Panc1 (cell line): ENCODE data around the gene TMEM208. TPM values are rescaled to one million over a fixed set of nuclear protein-coding genes. Genes with fewer than 3 reads are reported as not detected.

Source experiments
- ATAC-seq: fragments of 200-7000 bp; cut with Tn5 transposase; 2 replicates; pipeline ENCODE4 v1.9.1; 2020; ENCODE audit warnings: mild to moderate bottlenecking, moderate library complexity
- BruUV-seq: library from RNA; stranded (reverse); fragments of 400-500 nt; replicated peaks from 2 replicates; lab custom pipeline; 2021; lab: Mats Ljungman, UMichigan
- CTCF ChIA-PET: fragments of 300-600 bp; sonication (Branson Sonifier 250); formaldehyde crosslinking; loops from one replicate; lab custom pipeline; 2022; ENCODE audit warnings: antibody characterized with exemption; lab: Charles Lee
- POLR2A ChIA-PET: fragments of 300-600 bp; sonication (Branson Sonifier 250); formaldehyde crosslinking; loops from one replicate; lab custom pipeline; 2022; ENCODE audit warnings: antibody characterized with exemption; lab: Charles Lee
- DNase-seq: peaks from one replicate; pipeline ENCODE4 v3.0.0-alpha.2; 2010; ENCODE audit warnings: low read depth, low spot score
- H3K27ac ChIP-seq: 2 replicates; pipeline ENCODE4 v1.5.1; 2011; ENCODE audit warnings: mild to moderate bottlenecking, low read length, inconsistent platforms
- H3K27me3 ChIP-seq: fragments of 200-500 bp; sonication (Bioruptor generic); 2 replicates; pipeline ENCODE4 v1.6.0; 2014; ENCODE audit warnings: low read length, inconsistent platforms; ENCODE audit not compliant: control insufficient read depth, insufficient read depth
- H3K36me3 ChIP-seq: fragments of 200-500 bp; sonication (Bioruptor generic); 2 replicates; pipeline ENCODE4 v1.5.1; 2014; ENCODE audit warnings: inconsistent platforms, mild to moderate bottlenecking, low read length, moderate library complexity; ENCODE audit not compliant: control insufficient read depth, insufficient read depth
- H3K4me1 ChIP-seq: 2 replicates; pipeline ENCODE4 v1.5.1; 2011; ENCODE audit warnings: inconsistent platforms, mild to moderate bottlenecking, low read length, moderate library complexity; ENCODE audit not compliant: control insufficient read depth, insufficient read depth
- H3K4me3 ChIP-seq, 2 experiments: 2 replicates each; pipeline ENCODE4 v1.5.1; 2011 to 2012; ENCODE audit warnings: low read depth in 2 of 2, low read length in 2 of 2, mild to moderate bottlenecking in 2 of 2, inconsistent platforms in 1 of 2, moderate library complexity in 1 of 2
- H3K9me3 ChIP-seq: fragments of 200-500 bp; sonication (Bioruptor generic); 2 replicates; pipeline ENCODE4 v1.5.1; 2014; ENCODE audit warnings: low read depth, mild to moderate bottlenecking, inconsistent platforms, low read length, moderate library complexity; ENCODE audit not compliant: control insufficient read depth, insufficient read depth
- CTCF ChIP-seq: fragments of 450-650 bp; IDR thresholded peaks from 2 replicates; pipeline ENCODE4 v1.5.1; 2017; ENCODE audit warnings: mild to moderate bottlenecking
- POLR2AphosphoS5 ChIP-seq: IDR thresholded peaks from 2 replicates; pipeline ENCODE4 v1.6.1; 2012; ENCODE audit warnings: mild to moderate bottlenecking, low read depth, low read length, moderate library complexity
- REST ChIP-seq, 2 experiments: IDR thresholded peaks; 2 replicates each; pipeline ENCODE4 v1.6.1; 2011 to 2012; ENCODE audit warnings: low read depth in 2 of 2, control low read depth in 1 of 2, low read length in 1 of 2, mild to moderate bottlenecking in 1 of 2, moderate library complexity in 1 of 2; ENCODE audit not compliant: insufficient read depth in 1 of 2
- SIN3A ChIP-seq: IDR thresholded peaks from 2 replicates; pipeline ENCODE4 v1.6.1; 2012; ENCODE audit warnings: low read depth, mild to moderate bottlenecking, low read length, moderate library complexity, borderline replicate concordance; ENCODE audit not compliant: insufficient read depth
- TCF7L2 ChIP-seq: IDR thresholded peaks from 2 replicates; pipeline ENCODE4 v1.6.1; 2011; ENCODE audit warnings: mild to moderate bottlenecking, low read depth, low read length, inconsistent platforms
- in situ Hi-C: cut with HindIII; loops from 2 replicates; pipeline ENCODE4 v1.10.0; 2016; ENCODE audit warnings: low sequenced_read_pairs, low pct_unique_long_range_greater_than_20kb
- intact Hi-C: fragments of 100-400 bp; cut with micrococcal nuclease; formaldehyde crosslinking; loops from one replicate; pipeline ENCODE4 v1.10.0; 2022; ENCODE audit not compliant: unreplicated experiment
- total RNA-seq: library from RNA; stranded (reverse); gene quantifications from one replicate; pipeline ENCODE4 v1.2.1, GENCODE V29; 2021; ENCODE audit not compliant: unreplicated experiment

Gene TMEM208
- total RNA-seq, 1 experiment from 2014 or later = 25.6 TPM

- no TSS peak for BruUV-seq
Measured at GRCh38 chr16:67237396-67238277, 10.7 kb downstream of the TMEM208 start.

GRCh38 chr16:67238278-67238575 is 11.3 kb downstream of the TMEM208 start:
- in situ Hi-C loops = no loop called here
- Histone ChIP-seq H3K4me3 (no peak overlapping the region), H3K27me3 (no peaks in the 10 kb centered on the region), H3K36me3 (no peaks in the 10 kb centered on the region), H3K9me3 (no peaks in the 10 kb centered on the region), H3K27ac (no peak overlapping the region), H3K4me1 (peaks cover 5% of the 10 kb centered on the region; the same call in 1 of the 2 replicates)
- DNase-seq (no peak), ATAC-seq (no peak)
- TF ChIP-seq SIN3A (no peak), REST (IDR thresholded peaks at IDR 0.05; ENCODE audit: insufficient read depth in 1 of 2, low read depth in 2 of 2, low read length in 1 of 2) (no peak), CTCF (no peak), POLR2AphosphoS5 (no peak), TCF7L2 (no peak)
- ChIA-PET CTCF (no interaction called here), POLR2A (no interaction called here)
- intact Hi-C loops = no loop called here
- BruUV-seq = no TSS peak

More at GRCh38 chr16:67237396-67238277, 10.7 kb downstream of the TMEM208 start:
- Histone ChIP-seq H3K27me3 (no peaks in the 10 kb centered on the region), H3K27ac (no peak overlapping the region), H3K9me3 (no peaks in the 10 kb centered on the region), H3K4me1 (peaks cover 5% of the 10 kb centered on the region; the same call in 1 of the 2 replicates), H3K4me3 (no peak overlapping the region), H3K36me3 (no peaks in the 10 kb centered on the region)
- intact Hi-C loops (no loop called here), in situ Hi-C loops (no loop called here)
- ChIA-PET CTCF (no interaction called here), POLR2A (no interaction called here)
- ATAC-seq (no peak), DNase-seq (no peak)
- TF ChIP-seq TCF7L2 (no peak), CTCF (no peak), POLR2AphosphoS5 (no peak), SIN3A (no peak), REST (IDR thresholded peaks at IDR 0.05; ENCODE audit: insufficient read depth in 1 of 2, low read depth in 2 of 2, low read length in 1 of 2) (no peak)
